Islet of Langerhans (tissue), 1 donor: ENCODE data around the gene ZC3H10.
A peak's percentile ranks its signal among the peaks of the same experiment; 100 is the strongest.
"Not testable (repeated sequence)": the region's sequence is repeated elsewhere in the genome, so short reads cannot be mapped to it uniquely, and the experiment has no call there.

Source experiments
- FAIRE-seq: peaks from one replicate; lab custom pipeline; 2011; peaks lifted over from hg19 to GRCh38; lab: Jason Lieb, UNC

The ZC3H10 gene, protein sequence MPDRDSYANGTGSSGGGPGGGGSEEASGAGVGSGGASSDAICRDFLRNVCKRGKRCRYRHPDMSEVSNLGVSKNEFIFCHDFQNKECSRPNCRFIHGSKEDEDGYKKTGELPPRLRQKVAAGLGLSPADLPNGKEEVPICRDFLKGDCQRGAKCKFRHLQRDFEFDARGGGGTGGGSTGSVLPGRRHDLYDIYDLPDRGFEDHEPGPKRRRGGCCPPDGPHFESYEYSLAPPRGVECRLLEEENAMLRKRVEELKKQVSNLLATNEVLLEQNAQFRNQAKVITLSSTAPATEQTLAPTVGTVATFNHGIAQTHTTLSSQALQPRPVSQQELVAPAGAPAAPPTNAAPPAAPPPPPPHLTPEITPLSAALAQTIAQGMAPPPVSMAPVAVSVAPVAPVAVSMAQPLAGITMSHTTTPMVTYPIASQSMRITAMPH

DNA sequence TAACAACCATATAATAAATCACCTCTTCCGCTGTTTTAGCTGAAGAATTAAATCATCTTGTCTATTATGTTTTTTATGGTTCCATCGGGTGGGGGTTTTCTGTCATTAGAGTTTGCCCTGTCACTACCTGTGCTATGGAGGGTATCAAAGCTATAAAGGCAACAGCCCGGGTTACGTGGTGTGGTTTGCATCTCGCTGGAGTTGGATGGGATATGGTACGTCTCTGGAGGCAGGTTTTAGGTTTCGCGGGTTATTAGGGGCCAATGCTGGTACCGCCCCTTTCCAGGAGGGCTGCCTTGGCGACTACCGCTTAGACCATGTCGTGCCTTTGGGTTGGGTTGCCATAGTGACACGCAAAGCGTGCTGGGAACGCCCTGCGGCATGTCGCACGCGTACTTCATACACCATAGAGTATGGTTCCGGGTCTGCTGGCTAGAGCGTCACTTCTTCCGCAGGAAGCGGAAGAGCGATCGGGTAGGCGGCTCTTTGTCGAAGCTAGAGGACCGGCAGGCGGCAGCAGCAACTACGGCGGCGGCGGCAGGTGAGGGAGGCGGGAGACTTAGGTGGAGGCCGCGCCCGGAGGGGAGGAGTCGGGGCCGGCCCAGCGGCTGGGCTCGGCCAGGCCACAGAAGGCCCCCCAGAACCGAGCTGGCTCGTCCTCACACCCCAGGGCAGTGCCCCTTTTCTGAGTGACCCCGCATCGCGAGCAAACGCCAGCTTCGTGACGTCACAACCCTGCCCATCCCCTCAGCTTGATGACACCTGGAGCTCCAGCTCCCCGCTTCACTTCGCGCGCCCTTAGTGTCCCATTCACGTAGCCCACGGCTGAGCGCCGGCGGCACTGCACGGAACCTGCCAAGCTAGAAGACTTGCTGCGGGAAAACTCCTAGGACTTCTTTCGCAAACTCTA, at the start of gene ZC3H10:
ZC3H10 (plus strand) TSS at position 489 of the 910 bp plus-strand sequence. CDS start 2,297 bp downstream, outside the sequence.
- FAIRE-seq: peak; percentile 86

DNA sequence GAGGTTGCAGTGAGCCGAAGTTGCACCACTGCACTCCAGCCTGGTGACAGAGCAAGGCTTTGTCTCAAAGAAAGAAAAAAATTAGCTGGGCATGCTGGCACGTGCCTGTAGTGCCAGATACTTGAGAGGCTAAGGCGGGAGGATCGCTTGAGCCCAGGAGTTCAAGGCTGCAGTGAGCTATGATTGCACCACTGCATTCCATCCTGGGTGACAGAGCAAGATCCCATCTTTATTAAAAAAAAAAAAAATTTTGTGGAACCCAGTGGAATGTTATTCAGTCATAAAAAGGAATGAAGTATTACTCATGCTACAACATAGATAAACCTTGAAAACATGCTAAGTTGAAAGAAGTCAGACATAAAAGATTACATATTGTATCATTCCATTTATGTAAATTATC, 46.4 kb upstream of the ZC3H10 start:
- FAIRE-seq: no peak

DNA sequence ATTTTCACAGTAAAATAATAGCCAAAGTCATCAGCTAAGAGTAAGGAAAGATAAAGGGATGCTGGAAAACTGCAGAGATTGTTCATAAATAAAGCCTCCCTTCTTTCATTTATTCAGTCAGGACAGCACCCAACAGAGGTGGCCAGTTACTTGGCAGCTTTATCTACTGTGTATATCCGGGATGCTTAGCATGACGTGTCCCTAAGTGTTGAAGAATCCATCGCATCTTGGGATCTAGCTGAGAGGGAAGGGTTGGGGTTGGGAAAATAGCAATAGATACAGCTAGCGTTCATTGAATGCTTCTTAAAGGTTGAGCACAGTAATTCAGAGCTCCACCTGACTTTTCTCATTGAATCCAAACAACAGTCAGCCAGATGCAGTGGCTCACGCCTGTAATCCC, 43.7 kb upstream of the ZC3H10 start:
- FAIRE-seq: no peak

DNA sequence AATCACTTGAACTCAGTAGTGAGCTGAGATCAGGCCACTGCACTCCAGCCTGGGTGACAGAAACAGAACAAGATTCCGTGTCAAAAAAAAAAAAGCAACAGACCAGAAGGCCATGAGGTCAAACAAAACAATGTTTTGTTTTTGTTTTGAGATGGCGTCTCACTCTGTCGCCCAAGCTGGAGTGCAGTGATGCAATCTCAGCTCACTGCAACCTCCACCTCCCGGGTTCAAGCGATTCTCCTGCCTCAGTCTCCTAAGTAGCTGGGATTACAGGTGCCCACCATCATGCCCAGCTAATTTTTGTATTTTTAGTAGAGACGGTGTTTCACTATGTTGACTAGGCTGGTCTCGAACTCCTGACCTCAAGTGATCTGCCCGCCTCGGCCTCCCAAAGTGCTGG, 40.1 kb upstream of the ZC3H10 start:
- not testable (repeated sequence) for FAIRE-seq

GRCh38 chr12:56078427-56078826, 39.6 kb upstream of the ZC3H10 start:
- FAIRE-seq: no peak

GRCh38 chr12:56078931-56079722, 38.9 kb upstream of the ZC3H10 start:
- FAIRE-seq: no peak

DNA sequence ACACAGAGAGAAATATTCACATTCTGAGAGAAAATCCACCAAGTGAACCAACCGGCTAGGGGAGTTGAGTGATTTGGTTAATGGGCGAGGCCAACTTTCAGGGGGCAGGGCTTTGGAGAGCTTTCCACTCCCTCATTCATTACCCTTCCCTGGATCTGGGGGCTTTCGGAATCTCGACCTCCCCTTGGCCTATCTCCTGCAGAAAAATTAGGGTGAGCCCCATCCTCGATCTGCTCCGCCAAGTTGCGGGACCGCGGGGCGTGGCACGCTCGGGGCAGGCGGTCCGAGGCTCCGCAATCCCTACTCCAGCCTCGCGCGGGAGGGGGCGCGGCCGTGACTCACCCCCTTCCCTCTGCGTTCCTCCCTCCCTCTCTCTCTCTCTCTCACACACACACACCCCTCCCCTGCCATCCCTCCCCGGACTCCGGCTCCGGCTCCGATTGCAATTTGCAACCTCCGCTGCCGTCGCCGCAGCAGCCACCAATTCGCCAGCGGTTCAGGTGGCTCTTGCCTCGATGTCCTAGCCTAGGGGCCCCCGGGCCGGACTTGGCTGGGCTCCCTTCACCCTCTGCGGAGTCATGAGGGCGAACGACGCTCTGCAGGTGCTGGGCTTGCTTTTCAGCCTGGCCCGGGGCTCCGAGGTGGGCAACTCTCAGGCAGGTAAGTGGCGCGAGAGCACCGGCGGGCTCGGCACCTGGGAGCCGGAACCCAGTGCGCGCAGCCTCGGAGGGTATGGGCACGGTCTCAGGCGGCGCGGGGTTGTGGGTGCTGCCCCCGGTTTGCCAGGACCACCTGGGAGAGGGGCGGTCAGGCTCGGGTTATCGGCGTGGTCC, 38.1 kb upstream of the ZC3H10 start, which contains the start of gene ERBB3:
ERBB3 (plus strand) TSS at position 443 of the 833 bp plus-strand sequence; CDS start at position 579, 136 bp downstream.
- no peak for FAIRE-seq

DNA sequence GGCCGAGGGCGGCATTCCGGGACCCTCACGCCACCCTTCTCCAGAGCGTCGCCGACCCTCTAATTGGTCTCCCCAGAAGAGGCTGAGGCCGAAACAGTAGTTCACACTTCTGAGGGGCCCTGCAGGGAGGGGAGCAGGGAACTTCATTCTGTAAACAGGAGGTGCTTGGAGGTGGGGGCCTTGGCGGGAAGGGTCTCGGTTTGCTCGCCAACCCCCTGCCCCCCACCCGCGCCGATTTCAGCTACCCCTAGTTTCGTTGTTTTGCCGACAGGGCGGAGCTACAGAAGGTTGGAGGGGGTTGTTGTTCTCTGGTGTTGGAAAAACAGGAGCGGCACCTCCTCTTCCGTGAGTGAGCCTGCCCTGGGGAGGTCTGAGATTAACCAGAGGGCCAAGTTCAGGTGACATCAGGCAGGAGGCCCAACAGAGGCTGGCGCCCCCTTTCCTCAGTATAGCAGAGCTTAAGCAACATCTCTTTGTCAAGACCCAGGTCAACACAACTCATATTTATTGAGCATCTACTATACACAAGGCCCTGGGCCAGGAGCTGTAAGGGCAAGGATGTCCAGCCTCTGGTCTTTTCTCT, 37.4 kb upstream of the ZC3H10 start:
- FAIRE-seq: no peak

DNA sequence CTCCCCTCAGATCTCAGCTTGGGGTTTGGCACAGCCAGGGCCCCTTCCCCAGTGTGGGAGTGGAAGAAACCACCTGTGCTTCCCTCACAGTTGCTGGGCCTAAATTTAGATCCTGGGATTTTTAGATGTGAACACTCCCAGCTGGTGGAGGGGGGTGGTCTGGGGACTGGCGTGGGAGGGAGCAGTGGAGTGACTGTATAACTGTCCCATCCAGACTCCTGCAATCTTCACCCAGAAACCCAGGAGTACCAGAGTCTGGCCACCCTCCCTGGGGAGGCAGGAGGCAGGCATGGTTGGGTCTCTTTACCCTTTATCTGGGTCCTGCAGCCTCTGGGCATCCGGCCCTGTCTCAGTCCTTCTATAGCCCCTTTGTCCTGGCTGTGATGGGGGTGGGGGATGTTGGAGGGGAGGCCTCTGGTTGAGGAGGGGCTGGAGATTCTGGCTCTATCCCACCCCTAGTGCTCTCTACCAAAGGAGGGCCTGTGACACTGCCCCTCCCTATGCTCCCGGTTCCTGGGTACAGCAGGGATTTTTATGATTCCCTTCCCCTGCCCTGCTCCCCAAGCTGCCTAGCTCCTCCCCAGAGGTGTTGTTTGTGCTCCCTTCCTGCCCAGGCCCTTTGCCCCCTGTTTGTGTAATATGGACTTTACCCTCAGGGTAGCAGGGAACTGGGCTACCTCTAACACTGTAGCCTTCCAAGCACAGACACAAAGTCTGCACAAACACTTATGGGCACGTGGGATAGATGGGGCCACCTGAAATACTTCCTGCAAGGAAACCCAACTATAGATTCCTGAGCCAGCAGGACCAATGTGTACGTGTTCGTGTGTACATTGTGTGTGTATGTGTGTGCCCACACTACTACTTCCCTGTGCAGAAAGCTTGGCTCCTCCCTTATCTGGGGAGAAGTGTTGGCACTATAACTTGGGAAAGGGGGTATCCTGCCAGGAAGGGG, 36.4 kb upstream of the ZC3H10 start:
- no peak for FAIRE-seq

- FAIRE-seq: no peak
Measured at GRCh38 chr12:56082382-56082781, 35.7 kb upstream of the ZC3H10 start.

GRCh38 chr12:56082967-56083366, 35.1 kb upstream of the ZC3H10 start:
- FAIRE-seq: no peak

- no peak for FAIRE-seq
Measured at GRCh38 chr12:56084958-56085543, 33.0 kb upstream of the ZC3H10 start.

DNA sequence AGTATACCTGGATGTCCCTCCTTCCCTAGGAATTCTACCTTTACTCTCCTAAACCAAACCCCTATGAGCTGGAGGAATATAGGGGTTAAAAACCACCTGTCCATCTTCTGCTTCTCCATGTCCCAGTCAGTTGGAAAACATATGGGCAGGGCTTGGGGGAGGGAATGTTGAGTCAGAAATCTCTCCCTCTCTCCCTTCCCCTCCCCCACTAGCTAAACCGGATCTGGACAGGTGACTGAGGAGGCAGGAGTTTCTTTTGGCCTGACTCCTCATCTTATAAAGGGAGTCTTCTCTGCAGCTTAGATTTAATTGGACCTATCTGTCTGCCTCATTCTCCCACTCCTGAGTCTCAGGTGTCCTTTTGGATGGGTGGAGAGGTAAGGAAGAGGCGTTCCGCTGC, 32.0 kb upstream of the ZC3H10 start:
- no peak for FAIRE-seq

DNA sequence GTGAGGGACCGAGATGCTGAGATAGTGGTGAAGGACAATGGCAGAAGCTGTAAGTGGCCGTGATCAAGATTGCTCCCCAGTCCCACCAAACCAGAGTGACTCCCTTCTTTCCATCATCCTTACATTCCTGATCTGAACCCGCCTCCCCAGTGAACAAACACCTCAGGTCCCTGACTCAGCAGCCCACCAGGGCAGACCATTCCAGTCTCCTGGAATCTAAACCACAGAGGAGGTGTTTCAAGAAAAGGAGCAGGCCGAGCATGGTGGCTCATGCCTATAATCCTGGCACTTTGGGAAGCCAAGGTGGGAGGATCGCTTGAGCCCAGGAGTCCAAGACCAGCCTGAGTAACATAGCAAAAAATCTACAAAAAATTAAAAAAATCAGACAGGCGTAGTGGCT, 31.5 kb upstream of the ZC3H10 start:
- no peak for FAIRE-seq

GRCh38 chr12:56087220-56087619, 30.8 kb upstream of the ZC3H10 start:
- no peak for FAIRE-seq

- FAIRE-seq: no peak
Measured at GRCh38 chr12:56097738-56098137, 20.3 kb upstream of the ZC3H10 start.

GRCh38 chr12:56098592-56098991, 19.5 kb upstream of the ZC3H10 start:
- FAIRE-seq: no peak

DNA sequence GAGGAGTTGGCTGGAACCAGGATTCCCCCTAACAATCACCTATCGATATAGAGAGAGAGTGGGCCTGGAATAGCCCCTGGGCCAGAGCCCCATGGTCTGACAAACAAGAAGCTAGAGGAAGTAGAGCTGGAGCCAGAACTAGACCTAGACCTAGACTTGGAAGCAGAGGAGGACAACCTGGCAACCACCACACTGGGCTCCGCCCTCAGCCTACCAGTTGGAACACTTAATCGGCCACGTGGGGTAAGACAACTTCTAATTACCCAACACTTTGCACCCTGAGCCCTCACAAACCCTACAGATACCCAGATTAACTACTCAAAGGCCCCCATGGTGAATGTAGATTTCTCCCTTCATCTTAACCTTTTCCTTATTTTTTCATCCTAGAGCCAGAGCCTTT, 18.3 kb upstream of the ZC3H10 start:
- no peak for FAIRE-seq

GRCh38 chr12:56101045-56101444, 17.0 kb upstream of the ZC3H10 start:
- FAIRE-seq: no peak
